Activated CD4-positive, alpha-beta T cell treated with anti-CD3 and anti-CD28 coated beads for 36 hours (primary cell): ENCODE data around the gene DGKB. TPM values are rescaled to one million over a fixed set of nuclear protein-coding genes. Genes with fewer than 3 reads are reported as not detected.

ENCODE experiments used
- ATAC-seq: fragments of 200-7000 bp; cut with Tn5 transposase; one replicate; pipeline ENCODE4 v1.10.0; 2021; ENCODE audit warnings: mild to moderate bottlenecking, moderate library complexity
- CTCF ChIA-PET: fragments of 350-600 bp; sonication (Branson Sonifier 250); formaldehyde crosslinking; loops from one replicate; lab custom pipeline; 2021; ENCODE audit warnings: antibody characterized with exemption; lab: Charles Lee
- POLR2A ChIA-PET: fragments of 350-600 bp; sonication (Branson Sonifier 250); formaldehyde crosslinking; loops from one replicate; lab custom pipeline; 2021; ENCODE audit warnings: antibody characterized with exemption, inconsistent platforms; lab: Charles Lee
- DNase-seq: peaks from one replicate; pipeline ENCODE4 v3.0.0-alpha.2; 2020
- H3K27ac Mint-ChIP-seq: one replicate; pipeline ENCODE4 v1.8.0; 2021; ENCODE audit warnings: mixed read lengths
- H3K27me3 Mint-ChIP-seq: one replicate; pipeline ENCODE4 v1.8.0; 2021; ENCODE audit warnings: mixed read lengths
- H3K36me3 Mint-ChIP-seq: one replicate; pipeline ENCODE4 v1.8.0; 2021; ENCODE audit warnings: low read depth, mixed read lengths
- H3K4me1 Mint-ChIP-seq: one replicate; pipeline ENCODE4 v1.8.0; 2021; ENCODE audit warnings: mixed read lengths
- H3K4me3 Mint-ChIP-seq: one replicate; pipeline ENCODE4 v1.8.0; 2021; ENCODE audit warnings: mild to moderate bottlenecking, moderate library complexity, mixed read lengths
- H3K9me3 Mint-ChIP-seq: one replicate; pipeline ENCODE4 v1.8.0; 2021; ENCODE audit warnings: low read depth, mixed read lengths
- intact Hi-C, 2 experiments: fragments of 100-400 bp; cut with DNase I in 1 of 2; cut with micrococcal nuclease in 1 of 2; formaldehyde crosslinking; loops; one replicate each; pipeline versions ENCODE4 v1.14.2 to v1.15.1; 2022 to 2024; cut with DNase I, micrococcal nuclease
- total RNA-seq, 2 experiments: library from RNA; stranded (reverse); gene quantifications; one replicate each; pipeline ENCODE4 v1.2.3, GENCODE V29; 2021

The DGKB gene
- total RNA-seq, 2 experiments from 2014 or later, result not detected

- CTCF ChIA-PET, result no interaction called here
- ATAC-seq (no peak), DNase-seq (no peak)
- Mint-ChIP-seq H3K27ac (no peak overlapping the region), H3K27me3 (no peaks in the 10 kb centered on the region), H3K4me3 (no peak overlapping the region), H3K9me3 (peaks cover 2% of the 10 kb centered on the region), H3K36me3 (no peaks in the 10 kb centered on the region), H3K4me1 (no peaks in the 10 kb centered on the region)
- intact Hi-C loops, result no loop called here
- POLR2A ChIA-PET, result no interaction called here
Observed at GRCh38 chr7:14095233-14095950, 807.2 kb downstream of the DGKB start.
